Activated CD8-positive, alpha-beta memory T cell treated with anti-CD3 and anti-CD28 coated beads, Interleukin-2, amount 50 U/mL, for 1 hour (primary cell): ENCODE results near the gene RIIAD1.
"Not testable (repeated sequence)": the region's sequence is repeated elsewhere in the genome, so short reads cannot be mapped to it uniquely, and the experiment has no call there.

Experiments used
- DNase-seq: peaks from one replicate; pipeline ENCODE4 v3.0.0-alpha.2; 2020; ENCODE audit errors: extremely low read depth

RIIAD1 gene

DNA sequence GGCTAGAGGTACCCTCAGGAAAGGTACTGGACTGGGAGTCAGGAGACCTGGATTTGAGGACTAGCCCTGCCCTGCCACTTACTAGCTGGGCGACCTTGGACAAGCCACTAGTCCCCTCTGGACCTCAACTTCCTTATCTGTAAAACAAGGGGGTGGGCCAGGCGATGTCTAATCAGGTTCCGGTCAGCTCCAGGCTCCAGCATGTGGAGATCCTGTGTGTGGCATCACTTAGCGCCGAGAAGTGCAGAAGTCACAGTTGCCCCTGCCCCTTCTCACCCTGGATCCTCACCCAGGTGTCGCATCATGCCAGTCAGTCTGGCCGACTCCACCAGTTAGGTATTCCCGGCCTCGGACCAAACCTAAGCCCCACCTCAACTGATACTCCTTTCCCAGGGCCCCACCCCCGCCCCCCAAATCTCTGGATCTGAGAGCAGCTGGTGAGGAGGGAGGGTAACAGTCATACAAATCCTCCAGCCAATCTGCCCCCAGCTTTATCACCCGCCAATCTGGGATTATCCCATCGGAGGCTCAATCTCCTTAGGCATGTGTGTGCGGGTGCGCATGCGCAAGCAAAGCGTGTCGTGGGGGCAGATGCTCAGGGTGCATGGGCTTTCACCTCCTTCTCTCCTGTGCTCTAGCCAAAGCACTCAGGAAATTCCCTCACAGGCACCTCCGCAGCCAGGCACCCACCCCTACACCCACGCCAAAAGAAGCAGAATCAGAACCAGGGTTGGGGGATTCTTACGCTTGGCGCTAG is 10.1 kb upstream of the RIIAD1 start:
- no peak for DNase-seq

DNA sequence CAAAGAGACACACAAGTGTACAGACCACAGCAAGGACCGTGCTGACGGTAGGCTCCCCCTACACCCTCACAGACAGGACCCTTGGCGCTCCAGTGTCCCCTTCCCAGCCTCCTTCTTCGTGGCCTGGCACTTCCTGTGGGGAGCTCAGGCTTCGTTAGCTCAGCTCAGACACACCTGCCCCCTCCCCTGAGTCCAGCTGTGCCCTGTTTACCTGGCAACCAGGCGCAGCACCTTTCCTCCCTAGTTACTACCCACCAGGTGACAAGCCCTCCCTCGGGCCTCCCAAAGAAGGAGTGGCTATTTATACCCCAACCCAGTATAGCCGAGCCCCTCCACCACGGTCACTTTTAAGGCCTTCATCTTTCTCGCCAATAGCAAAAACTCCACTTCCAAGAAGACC is 9.4 kb upstream of the RIIAD1 start:
- DNase-seq: no peak

DNA sequence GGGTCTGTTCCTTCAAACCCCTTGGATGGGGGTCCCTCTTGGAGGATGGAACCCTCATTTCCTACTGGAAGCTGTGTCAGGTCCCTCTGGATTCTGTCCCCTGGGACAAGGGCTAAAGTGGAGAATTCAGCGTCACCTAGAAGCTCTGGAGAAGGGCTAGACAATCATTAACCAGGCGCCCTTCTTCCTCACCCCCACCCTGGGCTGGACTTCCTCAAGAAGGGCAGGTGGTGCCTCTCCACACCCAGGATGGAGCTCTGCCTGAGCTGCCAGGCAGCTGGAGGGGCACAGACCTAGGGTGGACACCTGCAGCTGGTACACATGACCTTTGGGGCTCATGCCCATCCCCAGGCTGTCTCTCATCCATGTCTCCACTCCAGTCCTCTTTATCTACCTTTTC is 8.3 kb upstream of the RIIAD1 start:
- DNase-seq: no peak

DNA sequence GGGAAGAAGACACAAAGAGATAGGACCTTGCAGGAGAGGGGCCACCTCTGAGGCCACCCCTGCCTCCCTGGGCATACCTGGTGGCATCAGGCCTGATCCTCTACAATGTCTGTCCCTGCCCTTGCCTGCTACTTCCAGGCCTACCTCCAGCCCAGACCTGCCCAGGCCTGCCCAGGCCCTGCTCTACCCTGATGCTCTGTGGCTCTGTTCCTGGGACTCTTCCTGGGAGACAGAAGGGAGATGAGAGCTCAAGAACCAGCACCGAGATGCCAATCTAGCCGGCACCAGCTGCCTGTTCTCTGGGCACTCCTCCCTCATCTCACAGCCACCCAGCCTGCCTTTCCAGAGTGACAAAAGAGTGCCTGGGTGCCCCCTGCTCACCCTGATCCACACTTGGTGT is 7.4 kb upstream of the RIIAD1 start:
- no peak for DNase-seq

DNA sequence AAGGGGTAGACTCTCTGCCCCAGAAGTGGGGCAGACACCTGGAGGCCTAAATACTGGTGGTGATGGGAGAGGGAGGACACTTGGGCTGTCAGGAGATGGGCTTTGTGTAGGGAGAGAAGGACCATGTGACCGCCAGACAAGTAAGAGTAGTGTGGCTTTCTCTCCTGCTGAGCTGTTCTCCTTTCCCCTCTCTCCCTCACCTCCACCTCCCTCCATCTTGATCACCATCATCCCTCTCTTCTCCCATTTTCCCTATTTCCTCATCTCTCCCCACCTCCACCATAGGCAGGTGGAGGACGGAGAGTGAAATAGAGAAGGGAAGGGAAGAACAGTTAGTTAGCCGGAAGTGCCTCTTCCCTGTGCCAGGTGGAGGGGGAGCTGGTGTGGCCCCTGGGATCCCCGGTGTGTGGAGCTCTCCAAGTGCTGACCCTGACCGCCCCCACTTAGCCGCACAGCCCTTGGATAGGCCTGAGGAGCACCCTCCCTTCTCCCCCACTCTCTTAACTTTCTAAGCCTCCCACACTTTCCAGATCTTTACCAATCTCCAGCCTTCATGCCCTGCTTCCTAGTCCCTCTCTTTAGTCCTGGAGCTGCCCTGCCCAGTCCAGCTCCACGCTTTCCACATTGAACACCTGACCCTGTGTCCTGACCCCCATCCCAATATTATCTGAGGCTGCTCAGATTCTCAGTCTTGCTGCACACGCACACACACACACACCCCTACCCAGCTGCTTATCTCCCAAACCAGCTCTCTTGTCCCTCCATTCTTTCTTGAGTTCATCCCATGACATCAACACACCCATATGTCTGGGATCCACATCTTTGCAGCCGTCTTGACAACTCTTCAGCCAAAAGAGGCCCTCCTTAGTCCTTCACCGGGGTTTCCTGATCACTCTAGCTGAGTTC is 6.2 kb upstream of the RIIAD1 start:
- no peak for DNase-seq

DNA sequence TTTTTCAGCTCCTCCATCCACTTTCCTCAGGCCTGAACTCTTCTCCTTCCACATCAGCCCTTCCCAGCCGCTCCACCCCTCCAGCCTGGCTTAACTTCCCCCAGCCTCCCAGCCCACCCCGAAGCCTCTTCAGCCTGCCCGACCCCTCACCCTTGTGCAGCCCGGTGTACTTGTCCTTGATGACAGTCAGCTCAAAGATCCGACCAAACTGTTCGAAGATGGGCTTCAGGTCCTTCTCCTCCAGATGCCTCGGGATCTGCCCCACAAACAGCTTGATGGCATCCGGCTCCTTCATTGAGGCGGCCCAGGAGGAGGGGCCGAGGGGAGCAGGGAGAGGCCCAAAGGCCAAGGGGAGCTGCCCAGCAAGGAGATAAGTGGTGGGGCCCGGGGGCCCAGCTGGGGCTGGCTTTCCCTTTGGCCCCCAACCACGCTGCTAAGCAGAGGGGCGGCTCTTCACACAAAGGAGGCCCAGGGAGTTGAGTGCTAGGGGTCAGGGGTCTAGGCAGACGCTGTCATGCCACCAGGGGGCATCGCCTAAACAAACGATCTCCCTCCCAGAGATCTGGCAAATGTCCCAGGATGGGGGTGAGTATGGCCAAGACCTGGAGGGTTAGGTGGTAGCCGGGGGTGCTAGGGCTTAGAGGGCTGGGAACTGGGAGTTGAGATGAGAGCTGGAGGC is 5.5 kb upstream of the RIIAD1 start:
- DNase-seq: no peak

DNA sequence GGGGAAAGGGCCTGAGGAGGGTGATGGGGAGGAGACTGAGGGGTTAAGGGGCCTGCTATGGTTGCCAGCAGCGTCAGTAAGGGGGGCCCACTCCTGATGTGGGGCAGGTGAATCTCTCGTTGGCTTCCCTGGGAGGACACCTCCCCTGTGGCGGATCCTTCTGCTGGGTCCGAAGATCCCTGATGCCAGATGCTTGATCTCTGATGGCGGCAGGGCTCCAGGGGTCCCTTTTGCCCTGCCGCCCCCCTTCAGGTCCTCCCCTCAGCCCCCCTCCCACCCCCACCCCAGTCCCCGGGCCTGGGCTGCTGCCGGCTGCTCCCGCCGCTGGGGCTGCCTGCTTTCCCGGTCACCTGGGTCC is 4.9 kb upstream of the RIIAD1 start:
- no peak for DNase-seq

DNA sequence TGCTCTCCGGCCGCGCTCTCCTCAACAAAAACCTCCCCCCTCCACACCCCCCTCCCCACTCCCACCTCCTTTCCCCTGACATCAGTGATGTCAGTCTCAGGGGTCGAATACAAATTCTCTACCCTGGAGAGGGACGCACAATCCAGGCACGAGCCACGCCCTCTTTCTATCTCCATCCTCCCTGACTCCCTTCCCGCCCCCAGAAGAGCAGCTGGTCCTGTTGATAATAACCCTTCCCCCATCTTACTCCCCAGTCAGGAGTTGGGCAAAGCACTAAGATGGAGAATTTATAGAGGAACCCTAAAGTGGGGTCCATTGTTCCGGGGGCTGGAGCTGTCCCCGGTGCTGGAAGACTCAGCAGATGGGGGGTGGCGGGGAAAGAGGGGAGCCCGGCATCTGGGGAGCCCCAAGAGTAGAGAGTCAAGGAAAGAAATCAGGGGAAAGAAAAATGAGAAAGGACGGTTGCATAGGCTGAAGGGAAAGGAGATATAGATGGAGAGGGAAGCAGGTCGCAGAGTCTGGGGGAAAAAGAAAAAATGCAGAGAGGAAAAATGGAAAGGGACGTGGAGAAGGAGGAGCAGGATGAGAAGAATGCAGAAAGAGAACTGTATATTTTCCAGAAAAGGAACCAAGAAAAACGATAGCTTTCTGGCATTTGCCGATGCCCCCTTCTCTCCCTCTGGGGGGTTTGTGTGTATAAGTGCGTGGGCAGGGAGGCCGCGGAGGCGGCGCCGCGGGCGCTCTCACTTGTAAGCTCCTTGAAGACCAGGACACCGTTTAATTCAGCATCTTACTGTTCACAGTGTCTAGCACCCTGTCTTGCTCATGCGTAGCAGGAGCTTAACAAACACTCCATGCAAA is 4.3 kb upstream of the RIIAD1 start, which contains the start of gene CELF3:
Gene CELF3, minus strand, starts transcription at position 33 of the 861 bp plus-strand sequence. CDS start 783 bp downstream, outside the sequence.
- DNase-seq: no peak

DNA sequence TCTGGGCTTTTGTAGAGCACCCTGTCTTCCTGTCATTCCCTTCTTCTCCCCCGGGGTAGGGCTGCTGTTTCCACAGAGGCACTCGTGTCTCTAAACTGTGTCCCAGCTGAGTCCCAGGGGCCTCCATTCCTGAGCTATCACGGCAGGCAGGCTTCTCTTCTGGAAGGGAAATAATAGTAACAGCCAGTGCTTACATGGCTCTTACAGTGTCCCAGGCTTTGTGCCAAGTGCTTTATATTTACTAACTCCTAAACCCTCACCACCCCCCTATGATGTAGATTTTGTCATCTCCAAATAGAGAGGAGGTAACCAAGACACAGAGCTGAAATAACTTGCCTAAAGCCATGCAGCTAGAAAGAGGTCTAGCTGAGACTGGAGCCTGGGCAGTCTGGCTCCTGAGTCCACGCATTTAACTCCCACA is 3.3 kb upstream of the RIIAD1 start:
- DNase-seq: no peak

DNA sequence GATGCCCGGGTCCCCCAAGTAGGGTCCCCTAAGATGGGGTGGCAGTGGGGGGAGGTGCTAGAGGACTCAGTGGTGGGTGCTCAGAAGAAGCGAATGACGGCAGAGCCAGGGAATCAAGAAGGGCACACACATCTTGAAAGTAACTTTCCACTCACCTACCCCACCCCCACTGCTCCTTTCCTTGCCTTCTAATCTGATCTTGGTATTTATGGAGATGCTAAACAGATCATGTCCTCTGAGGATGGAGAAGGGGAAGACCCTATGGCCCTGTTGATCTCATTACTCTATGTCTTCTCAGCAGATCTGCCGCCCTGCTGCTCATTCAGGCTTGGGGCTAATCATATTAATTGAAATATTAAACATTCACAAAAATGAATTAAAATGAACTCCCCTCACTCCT is 2.7 kb upstream of the RIIAD1 start:
- DNase-seq: no peak

DNA sequence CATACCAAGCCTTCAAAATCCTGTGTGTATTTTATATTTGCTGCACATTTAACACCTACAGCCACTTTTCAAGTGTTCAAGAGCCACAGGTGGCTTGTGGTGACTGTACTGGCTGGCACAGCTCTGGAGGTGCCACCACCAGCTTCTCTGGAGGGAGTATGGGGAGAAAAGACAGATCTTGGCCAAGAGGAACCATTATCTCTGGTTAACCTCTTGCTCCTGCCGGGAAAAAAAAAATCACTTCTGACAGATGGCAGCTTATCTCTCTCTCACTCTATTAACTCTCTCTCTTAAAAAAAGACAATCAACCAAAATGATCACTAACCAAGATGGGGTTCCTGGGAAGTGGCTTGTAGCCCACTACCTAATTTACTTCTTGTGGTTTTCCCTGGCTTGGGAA is 1.2 kb upstream of the RIIAD1 start:
- DNase-seq: no peak

DNA sequence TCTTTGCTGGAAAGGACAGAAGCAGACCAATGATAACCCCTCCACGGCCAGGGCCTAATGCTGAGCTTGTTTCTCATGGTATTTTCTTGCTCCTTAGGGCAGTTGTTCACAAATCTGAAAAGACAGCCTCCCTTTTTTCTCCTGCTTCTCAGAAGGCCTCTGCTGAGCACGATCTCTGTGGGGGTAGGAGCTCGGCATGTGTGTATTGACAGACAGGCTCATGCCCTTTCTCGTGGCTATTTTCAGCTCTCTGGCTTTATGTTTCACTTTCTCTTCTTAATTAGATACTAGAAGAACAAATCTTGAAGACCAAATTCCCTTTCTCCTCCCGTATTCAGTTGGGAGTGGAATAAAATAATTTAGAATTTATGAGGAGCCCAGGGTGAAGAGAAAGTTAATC is 768 bp upstream of the RIIAD1 start:
- no peak for DNase-seq

DNA sequence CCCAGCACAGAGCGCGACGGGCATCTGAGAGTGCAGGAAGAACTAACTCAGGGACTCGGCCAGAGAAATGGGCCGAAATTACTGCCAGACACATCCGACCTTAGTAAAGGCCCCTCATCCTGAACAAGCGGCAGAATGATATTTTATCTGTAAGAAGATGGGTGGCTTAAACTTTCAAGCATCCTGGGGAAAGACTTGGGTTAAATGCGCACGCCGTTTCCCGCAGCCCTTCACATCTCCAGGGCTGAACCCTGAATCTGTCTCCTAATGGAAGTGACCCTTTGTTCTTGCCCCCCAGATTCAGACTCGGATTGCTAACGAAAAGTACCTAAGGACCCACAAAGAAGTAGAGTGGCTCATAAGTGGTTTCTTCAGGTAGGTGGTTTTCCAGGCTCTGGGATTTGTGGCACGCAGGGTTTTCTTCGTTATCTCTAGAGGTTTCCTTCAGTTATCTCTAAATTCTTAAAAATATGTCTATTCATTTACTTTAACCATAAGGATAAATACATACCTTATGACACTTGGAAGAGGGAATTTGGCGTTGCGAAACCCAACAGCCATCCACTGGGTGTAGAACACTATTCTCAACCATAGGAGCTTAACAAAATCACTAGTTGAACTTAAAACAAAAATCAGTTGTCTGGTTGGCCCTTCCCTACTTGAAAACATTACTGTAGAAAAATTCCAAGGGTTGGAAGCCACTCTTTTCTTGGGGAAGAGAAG is 627 bp downstream of the RIIAD1 start:
- no peak for DNase-seq

DNA sequence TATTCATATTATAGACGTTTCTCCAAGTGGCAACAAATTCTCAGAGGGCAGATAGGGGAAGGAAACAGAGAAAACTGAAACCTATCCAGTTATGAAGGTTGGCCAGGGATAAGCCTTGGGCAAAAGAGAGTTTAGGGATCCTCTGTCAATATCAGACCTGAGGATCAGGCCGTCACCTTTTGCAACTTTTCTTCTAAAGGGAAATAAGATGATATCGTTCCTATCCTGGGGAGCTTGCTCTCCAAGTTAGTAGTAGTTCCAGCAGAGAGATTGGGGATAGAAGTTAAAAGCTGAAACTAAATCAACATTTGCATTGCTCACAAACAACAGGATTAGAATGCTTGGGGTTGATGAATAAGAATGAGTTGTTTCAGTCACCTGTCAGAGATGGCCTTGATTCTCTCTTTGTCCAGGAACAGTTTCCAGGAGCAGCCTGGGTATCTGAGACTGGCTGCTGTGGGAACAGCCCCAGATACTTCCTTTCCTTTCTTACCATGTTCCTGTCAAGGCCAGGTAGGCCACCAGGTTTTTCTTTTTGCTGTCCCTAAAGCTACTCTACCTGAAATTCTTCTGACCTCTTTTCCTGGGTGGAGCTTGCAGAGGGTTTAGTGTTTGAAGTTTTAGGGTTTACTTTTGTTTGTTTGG is 2.5 kb downstream of the RIIAD1 start:
- no peak for DNase-seq

DNA sequence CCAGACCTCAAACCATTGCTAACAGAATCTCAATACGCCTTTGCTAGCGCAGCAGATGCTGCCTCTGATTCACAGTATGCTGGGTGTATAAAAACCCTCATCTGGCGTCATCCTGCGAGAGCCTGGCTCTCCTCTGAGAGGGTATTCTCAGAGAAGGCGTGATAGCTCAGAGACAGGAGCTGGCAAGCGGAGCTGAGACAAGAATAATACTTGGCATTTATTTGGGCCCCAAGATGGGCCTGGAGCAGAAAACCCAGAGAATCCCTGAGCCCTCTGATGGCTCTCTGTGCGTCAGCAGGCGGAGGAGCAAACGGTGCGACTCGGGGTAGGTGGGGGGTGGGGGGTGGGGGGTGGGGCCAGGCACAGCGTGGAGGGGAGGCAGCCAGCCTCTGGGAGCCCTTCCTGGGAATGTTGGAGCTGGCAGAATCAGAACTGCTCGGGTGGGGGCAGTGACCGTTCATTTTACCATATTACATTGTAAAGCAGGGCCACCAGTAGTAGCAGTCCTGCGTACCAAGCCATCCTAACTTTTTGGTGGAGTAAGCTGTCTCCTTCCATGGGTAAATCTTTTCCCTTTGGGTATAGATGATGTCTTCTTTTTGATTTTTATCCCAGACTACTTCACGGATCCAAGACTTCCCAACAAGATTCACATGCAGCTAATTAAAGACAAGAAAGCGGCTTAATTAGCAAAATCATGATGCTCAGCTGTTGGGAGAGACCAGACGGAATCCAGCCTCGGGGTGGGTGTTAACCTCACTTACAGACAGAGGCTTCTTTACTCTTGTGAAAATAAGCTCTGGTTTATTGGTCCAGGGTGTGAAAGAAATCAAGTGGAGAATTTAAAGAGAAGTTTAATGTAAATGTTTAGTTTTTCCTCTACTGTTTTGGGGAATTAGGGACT is 7.1 kb downstream of the RIIAD1 start:
- no peak for DNase-seq

DNA sequence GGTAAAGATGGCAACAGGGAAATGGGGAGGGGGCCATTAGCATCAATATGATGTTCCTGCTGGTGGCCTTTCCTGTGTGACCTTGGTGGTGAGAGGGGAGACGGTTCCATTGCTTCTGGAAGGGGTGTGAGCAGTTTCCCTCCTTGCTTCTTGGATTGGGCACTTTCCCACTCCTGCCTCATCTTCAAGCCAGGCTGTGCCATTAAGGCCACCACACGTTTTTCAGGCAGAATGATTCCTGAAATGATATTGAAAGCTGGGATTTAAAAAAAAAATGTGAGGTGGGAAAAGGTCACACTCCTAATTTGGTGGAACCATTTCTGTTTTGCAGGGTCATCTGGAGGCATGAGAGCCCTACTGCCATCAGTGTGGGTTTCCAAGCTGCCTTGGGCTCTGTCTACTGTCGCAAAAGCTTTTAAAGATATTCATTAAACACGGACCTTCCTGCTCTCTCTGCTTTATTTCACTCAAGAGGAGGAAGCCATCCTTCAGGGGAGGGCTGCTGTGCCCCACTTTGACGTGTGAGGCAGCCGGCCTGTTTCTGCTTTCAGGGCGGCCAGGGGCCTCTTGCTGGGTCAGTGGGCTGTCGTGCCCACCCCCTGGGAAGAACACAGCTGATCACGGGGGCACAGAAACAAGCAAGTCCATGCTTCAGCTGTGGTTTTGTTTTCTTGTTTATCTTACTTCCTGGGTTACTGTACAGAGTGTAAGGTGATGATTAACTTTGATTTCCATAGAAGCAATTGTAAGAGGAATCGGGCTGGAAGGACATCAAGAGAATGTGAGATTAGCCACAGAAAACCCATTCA is 8.0 kb downstream of the RIIAD1 start:
- DNase-seq: no peak

DNA sequence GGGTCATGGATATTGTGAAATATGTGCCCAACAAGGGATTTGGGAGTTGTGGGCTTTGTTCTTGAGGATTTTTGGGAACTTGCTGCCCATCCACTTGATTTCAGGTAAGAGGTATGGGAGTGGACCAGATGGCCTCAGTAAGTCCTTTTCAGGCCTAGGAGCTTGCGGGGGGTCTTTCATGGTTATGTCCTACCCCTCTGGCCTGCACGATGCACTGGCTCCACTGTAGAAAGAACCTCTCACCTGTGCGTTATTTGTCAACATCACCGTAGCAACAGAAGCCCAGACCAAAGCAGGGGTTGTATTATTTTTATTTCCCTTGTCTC is 8.6 kb downstream of the RIIAD1 start:
- DNase-seq: no peak

DNA sequence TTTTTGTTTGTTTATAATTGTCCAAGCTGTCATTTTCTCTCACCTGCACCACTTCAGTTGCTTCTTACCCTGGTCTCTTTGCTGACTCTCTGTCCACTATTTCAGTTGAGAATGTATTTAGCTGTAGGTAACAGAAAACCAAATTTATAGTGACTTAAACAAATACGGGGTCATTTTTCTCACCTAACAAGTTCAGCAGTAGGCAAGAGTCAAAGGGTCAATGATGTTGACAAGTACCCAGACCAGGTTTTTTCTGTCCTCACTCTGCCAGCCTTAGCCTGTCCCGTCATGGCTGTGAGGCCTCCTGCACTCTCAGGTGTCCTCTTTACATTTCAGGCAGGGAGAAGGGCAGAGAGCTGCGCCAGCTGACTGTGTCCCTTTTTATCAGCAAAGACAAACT is 11.8 kb downstream of the RIIAD1 start:
- DNase-seq: no peak

DNA sequence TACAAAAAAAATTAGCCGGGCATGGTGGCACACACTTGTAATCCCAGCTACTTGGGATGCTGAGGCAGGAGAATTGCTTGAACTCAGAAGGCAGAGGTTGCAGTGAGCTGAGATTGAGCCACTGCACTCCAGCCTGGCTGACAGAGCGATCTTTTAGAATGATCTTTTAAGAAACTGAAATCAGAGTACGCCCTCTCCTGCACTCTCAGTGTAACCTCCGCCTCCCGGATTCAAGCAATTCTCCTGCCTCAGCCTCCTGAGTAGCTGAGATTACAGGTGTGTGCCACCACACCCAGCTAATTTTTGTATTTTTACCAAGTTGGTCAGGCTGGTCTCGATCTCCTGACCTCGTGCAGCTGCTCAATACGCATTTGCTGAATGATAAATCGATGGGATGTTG is 12.7 kb downstream of the RIIAD1 start:
- DNase-seq: not testable (repeated sequence)
